HG03139 (cell line): Measurements from ENCODE around the gene TNFRSF6B.
"Not testable (repeated sequence)": the region's sequence is repeated elsewhere in the genome, so short reads cannot be mapped to it uniquely, and the experiment has no call there.

Source experiments
- ATAC-seq: cut with Tn5 transposase; IDR thresholded peaks from one replicate; pipeline ENCODE4 v1.9.1; 2021; ENCODE audit not compliant: unreplicated experiment

TNFRSF6B gene

DNA sequence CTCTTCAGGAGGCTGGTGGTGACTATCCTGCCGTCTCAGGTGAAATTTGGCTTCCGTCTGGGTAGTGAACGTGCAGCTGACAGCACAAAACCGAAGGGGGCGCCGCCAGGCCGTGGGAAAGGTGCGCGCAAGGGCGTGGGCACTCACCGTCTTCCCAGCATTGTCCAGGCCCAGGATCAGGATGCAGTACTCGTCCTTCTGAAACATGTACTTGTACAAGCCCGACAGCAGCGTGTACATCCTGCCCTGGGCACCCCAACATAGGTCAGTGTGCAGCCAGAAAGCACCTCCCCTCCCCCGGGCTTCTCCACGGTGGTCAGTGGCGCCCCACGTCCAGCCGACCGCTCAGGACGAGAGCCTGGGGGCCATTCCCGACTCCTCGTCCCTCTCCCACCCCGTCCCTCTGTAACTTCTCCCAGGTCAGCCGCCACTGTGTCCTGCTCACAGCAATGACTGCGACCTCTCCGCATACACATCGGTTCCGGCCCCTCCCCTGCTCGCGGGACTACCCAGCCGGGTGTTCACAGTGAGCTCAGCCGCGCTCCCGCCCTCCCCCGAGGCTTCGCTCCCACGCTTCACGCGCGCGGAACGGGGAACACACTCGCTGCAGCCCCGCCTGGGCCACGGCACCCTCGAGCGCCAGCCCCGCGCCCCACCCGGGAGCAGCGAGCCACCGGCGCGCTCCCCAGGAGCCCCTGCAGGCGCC is 10.6 kb downstream of the TNFRSF6B start:
- ATAC-seq, result peak; percentile 7

- peak; percentile 64 for ATAC-seq
These were observed 11.3 kb downstream of the TNFRSF6B start, which contains the start of the genes ARFRP1 and ZGPAT for GRCh38 chr20:63707558-63708300. ARFRP1 (minus strand) TSS chr20:63707976; CDS start chr20:63707091, 885 bp downstream. ZGPAT (plus strand) TSS chr20:63708039; CDS start chr20:63708581, 542 bp downstream.

DNA sequence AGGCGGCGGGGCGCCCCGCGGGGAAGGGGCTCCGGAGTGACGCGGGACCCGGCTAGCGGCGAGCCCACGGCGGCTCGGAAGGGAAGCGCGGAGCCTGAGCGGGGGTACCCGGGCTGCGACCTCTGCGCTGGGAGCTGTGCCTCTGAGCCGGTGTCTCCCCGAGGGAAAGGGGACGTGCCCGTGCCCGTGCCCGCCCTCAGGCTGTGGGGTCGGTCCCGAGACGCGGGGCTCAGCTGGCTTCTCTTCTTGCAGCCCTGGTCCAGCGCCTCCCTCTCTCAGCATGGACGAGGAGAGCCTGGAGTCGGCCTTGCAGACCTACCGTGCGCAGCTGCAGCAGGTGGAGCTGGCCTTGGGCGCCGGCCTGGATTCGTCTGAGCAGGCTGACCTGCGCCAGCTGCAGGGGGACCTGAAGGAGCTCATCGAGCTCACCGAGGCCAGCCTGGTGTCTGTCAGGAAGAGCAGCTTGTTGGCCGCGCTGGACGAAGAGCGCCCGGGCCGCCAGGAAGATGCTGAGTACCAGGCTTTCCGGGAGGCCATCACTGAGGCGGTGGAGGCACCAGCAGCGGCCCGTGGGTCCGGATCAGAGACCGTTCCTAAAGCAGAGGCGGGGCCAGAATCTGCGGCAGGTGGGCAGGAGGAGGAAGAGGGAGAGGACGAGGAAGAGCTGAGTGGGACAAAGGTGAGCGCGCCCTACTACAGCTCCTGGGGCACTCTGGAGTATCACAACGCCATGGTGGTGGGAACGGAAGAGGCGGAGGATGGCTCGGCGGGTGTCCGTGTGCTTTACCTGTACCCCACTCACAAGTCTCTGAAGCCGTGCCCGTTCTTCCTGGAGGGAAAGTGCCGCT is 12.1 kb downstream of the TNFRSF6B start:
- peak; percentile 21 for ATAC-seq

DNA sequence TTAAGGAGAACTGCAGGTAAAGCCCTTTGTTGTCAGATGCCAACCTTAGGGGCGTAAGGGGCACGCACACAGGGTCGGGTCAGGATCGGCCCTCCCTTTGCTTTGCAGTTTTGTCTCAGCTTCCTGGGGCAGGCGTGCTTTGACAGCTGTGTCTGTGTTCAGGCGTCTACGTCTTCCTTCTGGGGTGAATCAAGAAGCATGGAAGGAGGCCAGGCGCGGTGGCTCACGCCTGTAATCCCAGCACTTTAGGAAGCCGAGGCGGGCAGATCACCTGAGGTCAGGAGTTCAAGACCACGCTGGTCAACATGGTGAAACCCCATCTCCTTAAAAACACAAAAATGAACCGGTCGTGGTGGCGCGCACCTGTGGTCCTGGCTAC is 12.7 kb downstream of the TNFRSF6B start:
- ATAC-seq, result no peak

DNA sequence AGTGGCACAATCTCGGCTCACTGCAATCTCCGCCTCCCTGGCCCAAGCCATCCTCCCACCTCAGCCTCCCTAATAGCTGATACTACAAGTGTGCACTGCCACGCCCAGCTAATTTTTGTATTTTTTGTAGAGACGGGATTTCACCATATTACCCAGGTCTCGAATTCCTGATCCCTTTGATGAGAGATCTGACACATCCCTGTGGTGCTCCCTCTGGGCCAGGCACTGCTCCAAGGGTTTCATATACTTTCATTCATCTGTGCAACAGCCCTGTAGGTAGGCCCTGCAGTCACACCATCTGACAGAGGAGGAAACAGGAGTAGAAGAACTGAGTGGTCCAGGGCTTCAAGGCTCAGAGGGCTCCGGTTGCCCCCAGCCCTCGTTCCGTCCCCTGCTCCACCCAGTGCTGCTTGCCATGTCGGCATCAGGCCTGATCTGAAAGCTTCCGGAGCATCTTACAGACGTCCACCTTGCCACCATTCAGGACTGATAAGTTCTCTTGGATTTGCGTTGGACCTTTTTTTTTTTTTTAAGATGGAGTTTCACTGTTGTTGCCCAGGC is 14.7 kb downstream of the TNFRSF6B start:
- no peak for ATAC-seq

- no peak for ATAC-seq
These were observed 15.7 kb downstream of the TNFRSF6B start for GRCh38 chr20:63712191-63712590.

DNA sequence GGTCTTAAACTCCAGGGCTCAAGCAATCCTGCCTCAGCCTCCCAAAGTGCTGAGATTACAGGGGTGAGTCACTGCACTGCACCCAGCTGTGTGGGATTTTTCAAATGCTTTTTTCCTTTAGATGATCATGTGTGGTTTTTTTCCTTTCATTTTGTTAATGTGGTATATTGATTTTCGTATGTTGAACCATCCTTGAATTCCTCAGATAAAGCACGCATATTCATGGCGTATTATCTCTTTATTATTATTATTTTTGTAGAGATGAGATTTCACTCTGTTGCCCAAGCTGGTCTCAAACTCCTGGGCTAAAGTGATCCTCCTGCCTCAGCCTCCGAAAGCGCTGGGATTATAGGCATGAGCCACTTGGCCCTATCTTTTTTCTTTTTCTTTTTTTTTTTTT is 18.4 kb downstream of the TNFRSF6B start:
- ATAC-seq, result no peak

DNA sequence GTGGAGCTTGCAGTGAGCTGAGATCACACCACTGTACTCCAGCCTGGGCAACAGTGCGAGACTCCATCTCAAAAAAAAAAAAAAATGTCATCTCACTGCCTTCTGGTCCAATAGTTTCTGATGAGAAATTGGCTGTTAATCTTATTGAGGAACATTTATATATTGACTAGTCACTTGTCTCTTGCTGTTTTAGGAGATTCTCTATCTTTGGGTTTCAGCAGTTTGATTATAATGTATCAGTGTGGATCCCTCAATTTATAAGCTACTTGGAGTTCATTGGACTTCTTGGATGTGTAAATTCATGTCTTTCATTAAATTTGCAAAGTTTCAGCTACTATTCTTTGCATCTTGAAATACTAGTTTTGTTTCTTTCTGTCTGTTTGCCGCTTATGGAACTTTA is 22.5 kb downstream of the TNFRSF6B start:
- ATAC-seq, result no peak

GRCh38 chr20:63722967-63723622 is 26.6 kb downstream of the TNFRSF6B start:
- not testable (repeated sequence) for ATAC-seq

DNA sequence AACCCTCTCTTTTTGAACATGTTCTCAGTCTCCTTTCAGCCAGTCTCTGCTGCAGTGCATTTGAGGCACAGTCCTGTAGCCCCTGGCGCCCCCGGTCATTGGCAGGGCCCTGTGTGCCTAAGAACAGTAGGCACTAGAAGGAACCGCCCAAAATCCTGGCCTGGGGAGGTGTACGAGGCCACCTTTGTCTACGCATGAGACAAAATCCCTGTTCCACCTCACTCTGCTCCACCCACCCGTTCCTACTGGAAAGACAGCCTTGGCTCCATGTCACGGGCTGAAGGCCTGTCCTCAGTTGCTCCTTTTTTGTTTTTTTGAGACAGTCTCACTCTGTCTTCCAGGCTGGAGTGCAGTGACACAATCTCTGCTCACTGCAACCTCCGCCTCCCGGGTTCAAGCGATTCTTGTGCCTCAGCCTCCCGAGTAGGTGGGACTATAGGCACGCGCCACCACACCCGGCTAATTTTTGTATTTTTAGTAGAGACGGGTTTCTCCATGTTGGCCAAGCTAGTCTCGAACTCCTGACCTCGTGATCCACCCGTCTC is 33.8 kb downstream of the TNFRSF6B start:
- ATAC-seq, result not testable (repeated sequence)

DNA sequence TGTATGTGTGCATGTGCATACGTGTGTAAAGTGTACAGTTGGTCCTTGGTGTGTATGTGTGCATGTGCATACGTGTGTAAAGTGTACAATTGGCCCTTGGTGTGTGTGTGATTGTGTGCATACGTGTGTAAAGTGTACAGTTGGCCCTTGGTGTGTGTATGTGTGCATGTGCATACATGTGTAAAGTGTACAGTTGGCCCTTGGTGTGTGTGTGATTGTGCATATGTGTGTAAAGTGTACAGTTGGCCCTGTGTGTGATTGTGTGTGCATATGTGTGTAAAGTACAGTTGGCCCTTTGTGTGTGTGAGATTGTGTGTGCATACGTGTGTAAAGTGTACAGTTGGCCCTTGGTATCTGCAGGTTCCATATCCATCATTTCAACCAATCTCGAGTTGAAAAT is 35.0 kb downstream of the TNFRSF6B start:
- ATAC-seq, result no peak

- no peak for ATAC-seq
These were observed 36.0 kb downstream of the TNFRSF6B start for GRCh38 chr20:63732118-63733095.

DNA sequence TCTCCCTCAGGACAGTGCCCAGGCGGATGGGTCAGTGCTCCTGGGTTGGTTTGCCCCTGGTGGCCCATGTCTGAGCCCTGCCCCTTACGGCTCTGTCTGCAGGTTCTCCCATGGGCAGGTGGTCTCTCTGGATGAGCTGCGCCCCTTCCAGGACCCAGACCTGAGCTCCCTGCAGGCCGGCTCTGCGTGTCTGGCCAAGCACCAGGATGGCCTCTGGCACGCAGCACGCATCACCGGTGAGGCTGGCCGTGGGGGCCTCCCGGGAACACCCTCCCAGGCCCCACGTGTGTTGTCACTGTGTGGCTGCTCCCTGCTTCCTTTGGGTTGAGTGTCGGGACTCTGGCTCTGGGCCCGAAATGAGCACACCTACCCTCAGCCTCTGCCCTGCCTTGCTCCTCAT is 36.7 kb downstream of the TNFRSF6B start:
- no peak for ATAC-seq

DNA sequence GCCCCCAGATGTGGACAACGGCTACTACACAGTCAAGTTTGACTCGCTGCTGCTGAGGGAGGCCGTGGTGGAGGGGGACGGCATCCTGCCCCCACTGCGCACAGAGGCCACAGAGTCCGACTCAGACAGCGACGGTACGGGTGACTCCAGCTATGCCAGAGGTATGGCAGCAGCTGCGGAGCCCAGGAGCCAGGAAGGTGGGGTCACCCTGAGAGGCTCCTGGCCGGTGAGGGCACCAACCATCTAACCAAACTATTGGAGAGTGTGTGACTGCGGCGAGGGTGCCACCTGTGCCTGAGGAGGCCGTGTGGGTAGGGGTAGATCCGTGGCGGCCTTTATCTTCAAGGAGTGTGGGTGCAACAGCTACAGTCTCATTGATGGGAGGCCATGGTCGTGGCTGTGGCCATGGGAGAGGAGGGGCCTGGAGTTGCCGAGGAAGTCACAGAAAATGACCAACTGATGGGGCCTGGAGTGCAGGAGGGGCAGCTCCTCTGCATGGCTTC is 37.2 kb downstream of the TNFRSF6B start:
- ATAC-seq, result no peak

- no peak for ATAC-seq
These were observed 37.9 kb downstream of the TNFRSF6B start for GRCh38 chr20:63734111-63734945.

GRCh38 chr20:63734946-63735858 is 38.8 kb downstream of the TNFRSF6B start:
- ATAC-seq, result no peak
